Fibroblast of the aortic adventitia (primary cell): ENCODE measurements around the gene SWAP70. TPM values are rescaled to one million over a fixed set of nuclear protein-coding genes. Genes with fewer than 3 reads are reported as not detected.
A peak's percentile ranks its signal among the peaks of the same experiment; 100 is the strongest.
"Not testable (repeated sequence)": the region's sequence is repeated elsewhere in the genome, so short reads cannot be mapped to it uniquely, and the experiment has no call there.

Experiments
- DNase-seq: peaks from one replicate; pipeline ENCODE4 v3.0.0-alpha.2; 2010; ENCODE audit warnings: low read depth
- H3K4me3 ChIP-seq: 2 replicates; pipeline ENCODE4 v1.5.1; 2011; ENCODE audit warnings: low read depth, mild to moderate bottlenecking, control low read depth, low read length, moderate library complexity
- CTCF ChIP-seq: IDR thresholded peaks from 2 replicates; pipeline ENCODE4 v1.5.1; 2011; ENCODE audit warnings: mild to moderate bottlenecking, low read length, control low read depth, inconsistent platforms; ENCODE audit not compliant: insufficient read depth
- total RNA-seq: library from RNA; depleted of rRNA; stranded (reverse); fragments of >200 nt; gene quantifications from 2 replicates; pipeline ENCODE4 v1.2.3, GENCODE V29; 2012; ENCODE audit warnings: low replicate concordance

SWAP70 gene
- total RNA-seq, 1 donor: 44.4 TPM

DNA sequence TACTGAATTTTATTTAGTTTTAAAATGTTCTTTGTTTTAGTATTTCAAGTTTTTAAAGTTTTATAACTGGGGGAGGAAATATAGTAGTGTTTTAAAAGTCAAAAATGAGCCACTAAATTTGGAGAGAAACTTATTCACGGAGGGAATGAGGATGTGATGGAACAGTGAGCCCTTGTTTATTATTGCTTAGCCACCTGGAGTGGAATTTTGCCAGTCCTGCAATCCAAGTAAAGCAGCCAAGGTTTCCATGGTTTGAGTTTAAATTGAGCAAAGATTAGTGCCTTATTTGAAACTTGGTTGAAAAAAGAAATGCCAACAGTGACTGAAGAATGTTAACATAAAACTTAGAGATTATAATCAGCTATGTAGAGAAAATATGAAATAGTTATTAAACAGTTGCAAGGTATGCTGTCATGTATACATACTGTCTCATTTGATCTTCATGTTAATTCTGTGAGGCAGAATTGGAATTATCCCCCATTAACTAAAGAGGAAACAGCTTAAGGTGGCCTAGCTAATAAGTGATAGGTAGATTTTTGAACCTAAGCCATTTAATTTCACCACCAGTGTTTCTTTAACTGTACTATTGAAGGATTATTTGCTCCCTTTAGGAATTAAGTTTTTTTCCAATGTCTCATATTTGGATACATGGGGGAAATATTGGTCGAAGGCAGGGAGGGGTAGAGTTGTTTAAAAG is 36.4 kb downstream of the SWAP70 start:
- DNase-seq: peak; percentile 38
- no peak overlapping the region for H3K4me3 ChIP-seq
- TF ChIP-seq CTCF: no peak

- DNase-seq: peak; percentile 35
- TF ChIP-seq CTCF: no peak
Measured at GRCh38 chr11:9701799-9702198, 37.9 kb downstream of the SWAP70 start.

GRCh38 chr11:9703280-9703679 is 39.4 kb downstream of the SWAP70 start:
- TF ChIP-seq CTCF: no peak
- DNase-seq: no peak
- H3K4me3 ChIP-seq: no peak overlapping the region

More at GRCh38 chr11:9701799-9702198, 37.9 kb downstream of the SWAP70 start:
- no peak overlapping the region for H3K4me3 ChIP-seq

GRCh38 chr11:9704037-9704436 is 40.2 kb downstream of the SWAP70 start:
- no peak overlapping the region for H3K4me3 ChIP-seq
- no peak for DNase-seq
- no peak for TF ChIP-seq CTCF

DNA sequence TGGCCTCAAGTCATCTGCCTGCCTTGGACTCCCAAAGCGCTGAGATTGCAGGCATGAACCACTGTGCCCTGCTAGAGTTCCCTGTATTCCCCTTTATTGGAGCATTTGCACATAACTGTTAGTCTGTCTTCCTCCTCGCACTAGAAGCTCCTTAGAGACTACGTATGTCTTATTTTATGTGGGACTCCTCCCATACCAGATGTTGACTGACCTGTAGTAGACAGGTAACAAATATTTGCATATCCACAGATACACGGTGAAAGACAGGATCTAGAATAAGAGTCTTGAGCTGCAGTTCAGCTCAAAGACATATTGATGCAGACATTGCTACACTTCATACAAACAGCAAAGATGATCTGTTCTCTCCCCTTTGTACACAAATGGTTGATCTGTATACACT is 40.7 kb downstream of the SWAP70 start:
- no peak overlapping the region for H3K4me3 ChIP-seq
- TF ChIP-seq CTCF: no peak
- no peak for DNase-seq

GRCh38 chr11:9705361-9705760 is 41.5 kb downstream of the SWAP70 start:
- not testable (repeated sequence) for H3K4me3 ChIP-seq, DNase-seq

DNA sequence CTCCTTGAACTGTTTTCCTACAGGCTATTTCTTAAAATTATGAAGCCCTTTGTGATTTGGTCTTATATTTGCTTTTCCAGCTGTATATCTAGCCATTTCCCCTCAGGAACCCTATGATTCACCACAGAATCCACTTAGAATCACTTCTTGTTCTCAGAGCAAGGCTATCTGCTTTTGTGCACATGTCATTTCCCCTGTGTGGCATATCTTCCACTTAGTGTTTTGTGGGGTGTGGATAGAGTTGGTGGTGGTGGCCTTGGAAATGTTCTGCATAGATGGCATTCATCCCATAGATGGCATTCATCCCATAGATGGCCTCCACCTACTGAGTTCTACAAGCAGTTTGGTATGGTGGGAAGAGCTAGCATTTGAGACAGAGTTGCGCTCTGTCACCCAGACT is 44.7 kb downstream of the SWAP70 start:
- no peak for TF ChIP-seq CTCF
- H3K4me3 ChIP-seq: no peak overlapping the region
- peak; percentile 28 for DNase-seq
